ENCODE measurements around the gene ZNF618.

GRCh38 chr9:114051706-114052105 lies 175.6 kb downstream of the ZNF618 start:
- TF ChIP-seq EZH2 (IDR thresholded peaks at IDR 0.05; ENCODE audit: borderline replicate concordance, low read depth, low read length, severe bottlenecking): no peak
- TF ChIP-seq CTCF (IDR thresholded peaks at IDR 0.05; ENCODE audit: borderline replicate concordance, extremely low read depth, low read length, poor library complexity, severe bottlenecking): no peak
